ENCODE measurements around the gene SLC35G1.

- TF ChIP-seq CTCF (IDR thresholded peaks at IDR 0.05) (no peak), POLR2A (IDR thresholded peaks at IDR 0.05) (no peak)
Measured at GRCh38 chr10:93873420-93874115, 20.2 kb upstream of the SLC35G1 start.
